Activated CD8-positive, alpha-beta memory T cell treated with anti-CD3 and anti-CD28 coated beads, Interleukin-2, amount 10 ng/mL, durations not matched to agents 7 days and 5 days (primary cell): ENCODE results near the gene NSUN5. TPM values are rescaled to one million over a fixed set of nuclear protein-coding genes. Genes with fewer than 3 reads are reported as not detected.
"Not testable (repeated sequence)": the region's sequence is repeated elsewhere in the genome, so short reads cannot be mapped to it uniquely, and the experiment has no call there.

Source experiments
- ATAC-seq: fragments of 150-1000 bp; cut with Tn5 transposase; one replicate; pipeline ENCODE4 v1.10.0; 2021; ENCODE audit warnings: moderate library complexity
- CTCF ChIA-PET: fragments of 350-600 bp; sonication (Branson Sonifier 250); formaldehyde crosslinking; loops from one replicate; lab custom pipeline; 2021; ENCODE audit warnings: antibody characterized with exemption; lab: Charles Lee
- DNase-seq: peaks from one replicate; pipeline ENCODE4 v3.0.0-alpha.2; 2020
- H3K27ac Mint-ChIP-seq: one replicate; pipeline ENCODE4 v1.8.0; 2021; ENCODE audit warnings: mild to moderate bottlenecking, mixed read lengths
- H3K27me3 Mint-ChIP-seq: one replicate; pipeline ENCODE4 v1.8.0; 2021; ENCODE audit warnings: mixed read lengths
- H3K36me3 Mint-ChIP-seq: one replicate; pipeline ENCODE4 v1.8.0; 2021; ENCODE audit warnings: mild to moderate bottlenecking, mixed read lengths
- H3K4me1 Mint-ChIP-seq: one replicate; pipeline ENCODE4 v1.8.0; 2021; ENCODE audit warnings: mixed read lengths
- H3K4me3 Mint-ChIP-seq: one replicate; pipeline ENCODE4 v1.8.0; 2021; ENCODE audit warnings: mild to moderate bottlenecking, moderate library complexity, mixed read lengths
- H3K9me3 Mint-ChIP-seq: one replicate; pipeline ENCODE4 v1.8.0; 2022; ENCODE audit warnings: low read depth, mixed read lengths
- total RNA-seq, 2 experiments: library from RNA; stranded (reverse); gene quantifications; one replicate each; pipeline ENCODE4 v1.2.3, GENCODE V29; 2021

NSUN5 gene
- total RNA-seq, 2 experiments from 2014 or later = 53.6 to 58.6 TPM

GRCh38 chr7:73341877-73342276, 33.3 kb upstream of the NSUN5 start:
- no peak for DNase-seq
- Mint-ChIP-seq H3K27ac (no peak overlapping the region), H3K4me1 (peaks cover 2% of the 10 kb centered on the region), H3K9me3 (no peaks in the 10 kb centered on the region), H3K27me3 (peaks cover 19% of the 10 kb centered on the region), H3K36me3 (no peaks in the 10 kb centered on the region), H3K4me3 (no peak overlapping the region)
- no peak for ATAC-seq
- CTCF ChIA-PET = interaction anchor here (1.9 kb wide), 1 partner anchor 18 kb away, joined by 4 read pairs; no protein-coding TSS in a partner anchor

- Mint-ChIP-seq H3K4me1 (peaks cover 2% of the 10 kb centered on the region), H3K36me3 (no peaks in the 10 kb centered on the region), H3K27ac (no peak overlapping the region), H3K27me3 (peaks cover 20% of the 10 kb centered on the region), H3K4me3 (no peak overlapping the region), H3K9me3 (no peaks in the 10 kb centered on the region)
- no peak for DNase-seq
- ATAC-seq = no peak
- CTCF ChIA-PET = interaction anchor here (1.9 kb wide), 1 partner anchor 17 kb away, joined by 4 read pairs; no protein-coding TSS in a partner anchor
Measured at GRCh38 chr7:73340514-73340913, 31.9 kb upstream of the NSUN5 start.

- H3K27ac Mint-ChIP-seq = no peak overlapping the region
- CTCF ChIA-PET = interaction anchor here (4.0 kb wide), 1 partner anchor 14 kb away, joined by 17 read pairs; no protein-coding TSS in a partner anchor
- H3K27me3 Mint-ChIP-seq = peaks cover 16% of the 10 kb centered on the region
- no peak overlapping the region for H3K4me3 Mint-ChIP-seq
- DNase-seq = no peak
- ATAC-seq = no peak
- no peaks in the 10 kb centered on the region for H3K9me3 Mint-ChIP-seq
- H3K36me3 Mint-ChIP-seq = no peaks in the 10 kb centered on the region
- H3K4me1 Mint-ChIP-seq = peaks cover 2% of the 10 kb centered on the region
Measured at GRCh38 chr7:73338321-73338720, 29.7 kb upstream of the NSUN5 start.

- ATAC-seq = no peak
- H3K9me3 Mint-ChIP-seq = no peaks in the 10 kb centered on the region
- DNase-seq = no peak
- H3K27me3 Mint-ChIP-seq = peaks cover 7% of the 10 kb centered on the region
- H3K27ac Mint-ChIP-seq = no peak overlapping the region
- H3K36me3 Mint-ChIP-seq = no peaks in the 10 kb centered on the region
- CTCF ChIA-PET = no interaction called here
- H3K4me3 Mint-ChIP-seq = no peak overlapping the region
- H3K4me1 Mint-ChIP-seq = peaks cover 1% of the 10 kb centered on the region
Measured at GRCh38 chr7:73332447-73332846, 23.8 kb upstream of the NSUN5 start.

GRCh38 chr7:73330772-73331171, 22.1 kb upstream of the NSUN5 start:
- peaks cover 3% of the 10 kb centered on the region for H3K27me3 Mint-ChIP-seq
- no peak overlapping the region for H3K27ac Mint-ChIP-seq
- DNase-seq (no peak), ATAC-seq (no peak)
- no peaks in the 10 kb centered on the region for H3K9me3 Mint-ChIP-seq
- CTCF ChIA-PET = no interaction called here
- H3K36me3 Mint-ChIP-seq = no peaks in the 10 kb centered on the region
- H3K4me1 Mint-ChIP-seq = peaks cover 1% of the 10 kb centered on the region
- H3K4me3 Mint-ChIP-seq = no peak overlapping the region

- no peak overlapping the region for H3K4me3 Mint-ChIP-seq
- ATAC-seq = no peak
- peaks cover 3% of the 10 kb centered on the region for H3K27me3 Mint-ChIP-seq
- CTCF ChIA-PET = no interaction called here
- no peak overlapping the region for H3K27ac Mint-ChIP-seq
- H3K36me3 Mint-ChIP-seq = no peaks in the 10 kb centered on the region
- H3K4me1 Mint-ChIP-seq = peaks cover 1% of the 10 kb centered on the region
- no peaks in the 10 kb centered on the region for H3K9me3 Mint-ChIP-seq
- no peak for DNase-seq
Measured at GRCh38 chr7:73329861-73330581, 21.4 kb upstream of the NSUN5 start.

GRCh38 chr7:73328696-73329095, 20.1 kb upstream of the NSUN5 start:
- Mint-ChIP-seq H3K9me3 (no peaks in the 10 kb centered on the region), H3K27ac (no peak overlapping the region)
- CTCF ChIA-PET = no interaction called here

GRCh38 chr7:73327922-73328321, 19.3 kb upstream of the NSUN5 start, which contains the start of the genes FKBP6 and TRIM50:
Gene FKBP6 (plus strand): TSS chr7:73328161. CDS start chr7:73328429, 268 bp downstream.
Gene TRIM50 (minus strand): TSS chr7:73328082. CDS start chr7:73324787, 3,295 bp downstream.
- ATAC-seq, H3K4me3 Mint-ChIP-seq, H3K9me3 Mint-ChIP-seq, CTCF ChIA-PET, H3K27me3 Mint-ChIP-seq, H3K36me3 Mint-ChIP-seq, H3K27ac Mint-ChIP-seq, DNase-seq: not testable (repeated sequence)
- peaks cover 14% of the 10 kb centered on the region for H3K4me1 Mint-ChIP-seq

More at GRCh38 chr7:73328696-73329095, 20.1 kb upstream of the NSUN5 start:
- DNase-seq (no peak), ATAC-seq (no peak)
- Mint-ChIP-seq H3K4me1 (peaks cover 9% of the 10 kb centered on the region), H3K4me3 (no peak overlapping the region), H3K27me3 (peaks cover 3% of the 10 kb centered on the region), H3K36me3 (no peaks in the 10 kb centered on the region)

GRCh38 chr7:73327449-73327848, 18.8 kb upstream of the NSUN5 start:
- H3K36me3 Mint-ChIP-seq = not testable (repeated sequence)

GRCh38 chr7:73325424-73325823, 16.8 kb upstream of the NSUN5 start:
- H3K36me3 Mint-ChIP-seq, H3K4me3 Mint-ChIP-seq, DNase-seq, H3K27me3 Mint-ChIP-seq, ATAC-seq, H3K9me3 Mint-ChIP-seq, H3K27ac Mint-ChIP-seq: not testable (repeated sequence)
- peaks cover 14% of the 10 kb centered on the region for H3K4me1 Mint-ChIP-seq
- CTCF ChIA-PET = interaction anchor here (2.1 kb wide), 1 partner anchor 11 kb away, joined by 17 read pairs; no protein-coding TSS in a partner anchor

More at GRCh38 chr7:73327449-73327848, 18.8 kb upstream of the NSUN5 start:
- H3K4me3 Mint-ChIP-seq, H3K27me3 Mint-ChIP-seq, ATAC-seq, H3K27ac Mint-ChIP-seq, DNase-seq, CTCF ChIA-PET, H3K9me3 Mint-ChIP-seq: not testable (repeated sequence)
- H3K4me1 Mint-ChIP-seq = peaks cover 14% of the 10 kb centered on the region

- Mint-ChIP-seq H3K4me1 (peaks cover 14% of the 10 kb centered on the region), H3K4me3 (peak overlapping the region; percentile 20)
- CTCF ChIA-PET = interaction anchor here (0.6 to 2.1 kb wide), 7 partner anchors 12 to 128 kb away, joined by 3 to 17 read pairs (median 4); no protein-coding TSS in a partner anchor
- not testable (repeated sequence) for H3K27ac Mint-ChIP-seq, H3K27me3 Mint-ChIP-seq, H3K36me3 Mint-ChIP-seq, H3K9me3 Mint-ChIP-seq
- DNase-seq = peak; percentile 60
- peak; percentile 86 for ATAC-seq
Measured at GRCh38 chr7:73324081-73324845, 15.6 kb upstream of the NSUN5 start.

GRCh38 chr7:73323434-73324080, 14.9 kb upstream of the NSUN5 start:
- H3K27me3 Mint-ChIP-seq, H3K9me3 Mint-ChIP-seq, DNase-seq, ATAC-seq, H3K36me3 Mint-ChIP-seq, H3K27ac Mint-ChIP-seq: not testable (repeated sequence)
- CTCF ChIA-PET = interaction anchor here (0.8 to 2.1 kb wide), 6 partner anchors 12 to 128 kb away, joined by 3 to 17 read pairs (median 4); no protein-coding TSS in a partner anchor
- peak overlapping the region; percentile 20 for H3K4me3 Mint-ChIP-seq
- H3K4me1 Mint-ChIP-seq = peaks cover 14% of the 10 kb centered on the region

GRCh38 chr7:73320009-73320408, 11.4 kb upstream of the NSUN5 start:
- H3K27me3 Mint-ChIP-seq, H3K36me3 Mint-ChIP-seq, H3K4me3 Mint-ChIP-seq, H3K9me3 Mint-ChIP-seq, ATAC-seq, CTCF ChIA-PET, DNase-seq, H3K27ac Mint-ChIP-seq: not testable (repeated sequence)
- peaks cover 12% of the 10 kb centered on the region for H3K4me1 Mint-ChIP-seq
